A549 treated with CpdA at 1 μM for 4 hours (cell line): ENCODE data around the gene PLEKHJ1. TPM values are rescaled to one million over a fixed set of nuclear protein-coding genes. Genes with fewer than 3 reads are reported as not detected.

Experiments used
- total RNA-seq: library from RNA; stranded (reverse); fragments of 200-300 nt; extraction: Qiagen RNA extraction; gene quantifications from 5 replicates; pipeline ENCODE4 v1.2.3, GENCODE V29; 2022; ENCODE audit warnings: low read depth

The PLEKHJ1 gene
- 36.6 to 53.7 TPM (median 50.9 TPM) in 5 replicates for total RNA-seq

DNA sequence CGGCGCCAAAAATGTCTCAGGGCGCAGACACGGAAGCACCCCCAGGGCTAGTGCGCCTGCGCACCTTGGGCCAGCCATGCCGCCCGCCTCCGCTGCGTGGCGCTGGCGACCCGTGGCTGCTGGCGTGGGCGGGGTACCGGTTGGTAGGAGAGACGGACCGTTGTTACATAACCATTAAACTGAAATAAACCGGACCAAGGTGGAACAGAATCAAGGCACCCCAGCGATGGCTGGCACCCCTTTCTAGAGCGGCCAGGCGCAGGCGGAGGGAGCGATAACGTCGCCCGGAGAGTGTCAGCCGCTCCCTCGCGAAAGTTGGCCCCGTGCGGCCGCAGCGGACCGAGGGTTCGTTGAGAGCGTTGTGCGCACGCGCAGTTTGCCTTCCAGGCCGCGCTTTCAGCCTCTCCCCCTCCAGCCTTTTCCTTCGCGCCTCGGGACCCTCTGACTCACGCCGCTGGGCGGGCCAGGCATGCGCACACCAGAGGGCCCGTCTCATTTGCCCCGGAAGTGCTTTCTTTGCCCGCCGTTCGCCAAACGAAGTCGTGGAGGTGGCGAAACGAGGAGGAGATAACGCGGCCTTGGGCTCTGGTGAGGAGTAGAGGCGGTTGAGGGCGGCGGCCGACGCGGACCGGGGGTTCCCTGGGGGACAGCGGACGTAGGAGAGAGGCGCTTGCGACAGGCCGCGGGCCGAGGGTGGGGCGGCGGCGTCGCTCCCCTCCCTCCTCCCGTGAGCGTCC lies at the start of gene PLEKHJ1, which contains the start of gene SF3A2:
Gene PLEKHJ1 (minus strand): TSS at position 16 of the 737 bp plus-strand sequence. CDS start 81 bp downstream, outside the sequence.
Gene SF3A2 (plus strand): TSS at position 511 of the 737 bp plus-strand sequence. CDS start 6,595 bp downstream, outside the sequence.

GRCh38 chr19:2282062-2282861 lies 46.1 kb upstream of the PLEKHJ1 start, which contains the start of gene PEAK3:
PEAK3 (minus strand) TSS chr19:2282175; CDS start chr19:2280931, 1,244 bp downstream.

GRCh38 chr19:2255982-2256685 lies 20.0 kb upstream of the PLEKHJ1 start, which contains the start of gene JSRP1:
JSRP1 (minus strand) TSS chr19:2256417; CDS start chr19:2255314, 1,103 bp downstream.

GRCh38 chr19:2249010-2249866 lies 13.1 kb upstream of the PLEKHJ1 start, which contains the start of gene AMH:
AMH (plus strand) TSS chr19:2249323; CDS start chr19:2249333, 10 bp downstream.

Other genes with a start within 250 kb of the PLEKHJ1 start
- gene BTBD2, start 220.6 kb downstream of the PLEKHJ1 start, total RNA-seq, result 28.5 to 46.5 TPM (median 39.4 TPM) in 5 replicates
- 27.2 to 56.0 TPM (median 48.2 TPM) in 5 replicates for gene MKNK2, start 185.1 kb downstream of the PLEKHJ1 start, total RNA-seq
- 10.5 to 11.7 TPM (median 10.7 TPM) in 5 replicates for gene MOB3A, start 140.0 kb downstream of the PLEKHJ1 start, total RNA-seq
- gene IZUMO4, start 139.4 kb downstream of the PLEKHJ1 start, total RNA-seq, result 0.46 to 0.97 TPM (median 0.55 TPM) in 5 replicates
- gene AP3D1, start 84.8 kb downstream of the PLEKHJ1 start, total RNA-seq, result 65.1 to 87.0 TPM (median 85.0 TPM) in 5 replicates
- gene DOT1L, start 72.4 kb downstream of the PLEKHJ1 start, total RNA-seq, result 11.9 to 18.4 TPM (median 16.2 TPM) in 5 replicates
- 64.6 to 77.1 TPM (median 71.0 TPM) in 5 replicates for gene SF3A2, start 495 bp upstream of the PLEKHJ1 start, total RNA-seq
- 10.6 to 22.6 TPM (median 18.9 TPM) in 5 replicates for gene AMH, start 13.0 kb upstream of the PLEKHJ1 start, total RNA-seq
- gene JSRP1, start 20.1 kb upstream of the PLEKHJ1 start, total RNA-seq, result 0.79 to 1.2 TPM (median 0.89 TPM) in 5 replicates
- not detected in 5 replicates for gene PEAK3, start 45.8 kb upstream of the PLEKHJ1 start, total RNA-seq
- gene LINGO3, start 71.8 kb upstream of the PLEKHJ1 start, total RNA-seq, result 0.03 TPM in 1 of 5 replicates, not detected in the others
- 138 to 162 TPM (median 144 TPM) in 5 replicates for gene LSM7, start 92.3 kb upstream of the PLEKHJ1 start, total RNA-seq
- 16.3 to 26.0 TPM (median 17.3 TPM) in 5 replicates for gene SPPL2B, start 92.4 kb upstream of the PLEKHJ1 start, total RNA-seq
- 0.03 TPM in 1 of 5 replicates, not detected in the others for gene TMPRSS9, start 123.9 kb upstream of the PLEKHJ1 start, total RNA-seq
- 57.0 to 133 TPM (median 115 TPM) in 5 replicates for gene TIMM13, start 191.3 kb upstream of the PLEKHJ1 start, total RNA-seq
- gene LMNB2, start 220.6 kb upstream of the PLEKHJ1 start, total RNA-seq, result 62.1 to 87.2 TPM (median 79.9 TPM) in 5 replicates
- gene GADD45B, start 239.8 kb upstream of the PLEKHJ1 start, total RNA-seq, result 31.1 to 38.6 TPM (median 37.1 TPM) in 5 replicates